NCI-H748 (cell line): ENCODE results near the gene CREB3L4.
"Not testable (repeated sequence)": the region's sequence is repeated elsewhere in the genome, so short reads cannot be mapped to it uniquely, and the experiment has no call there.

Experiments
- DNase-seq: peaks from one replicate; lab custom pipeline; 2025; ENCODE audit not compliant: unreplicated experiment; lab: John Stamatoyannopoulos, UW

CREB3L4 gene

GRCh38 chr1:153958111-153958960 lies 9.4 kb upstream of the CREB3L4 start, which contains the start of gene CRTC2:
CRTC2 (minus strand) TSS chr1:153958612; CDS start chr1:153958497, 115 bp downstream.
- DNase-seq, result peak; percentile 99

GRCh38 chr1:153958961-153959260 lies 8.8 kb upstream of the CREB3L4 start:
- DNase-seq, result no peak

- no peak for DNase-seq
Measured at GRCh38 chr1:153959454-153959853, 8.2 kb upstream of the CREB3L4 start.

- no peak for DNase-seq
Measured at GRCh38 chr1:153960206-153960605, 7.5 kb upstream of the CREB3L4 start.

- no peak for DNase-seq
Measured at GRCh38 chr1:153961421-153961820, 6.3 kb upstream of the CREB3L4 start.

GRCh38 chr1:153962088-153963029 lies 5.3 kb upstream of the CREB3L4 start:
- DNase-seq, result no peak

GRCh38 chr1:153963030-153963849 lies 4.5 kb upstream of the CREB3L4 start, which contains the start of gene SLC39A1:
SLC39A1 (minus strand) TSS chr1:153963537; CDS start chr1:153962715, 822 bp downstream.
- DNase-seq, result peak; percentile 98

- peak; percentile 67 for DNase-seq
Measured at GRCh38 chr1:153963850-153964331, 3.8 kb upstream of the CREB3L4 start.

GRCh38 chr1:153968000-153968363 lies 280 bp downstream of the CREB3L4 start:
- DNase-seq, result peak; percentile 88

GRCh38 chr1:153968408-153968807 lies 706 bp downstream of the CREB3L4 start:
- DNase-seq, result peak; percentile 54

- no peak for DNase-seq
Measured at GRCh38 chr1:153968972-153969371, 1.3 kb downstream of the CREB3L4 start.

GRCh38 chr1:153970346-153970745 lies 2.6 kb downstream of the CREB3L4 start:
- no peak for DNase-seq

- DNase-seq, result no peak
Measured at GRCh38 chr1:153973071-153973470, 5.4 kb downstream of the CREB3L4 start.

GRCh38 chr1:153973525-153973924 lies 5.8 kb downstream of the CREB3L4 start:
- no peak for DNase-seq

- DNase-seq, result no peak
Measured at GRCh38 chr1:153976819-153977249, 9.1 kb downstream of the CREB3L4 start.

- DNase-seq, result peak; percentile 87
Measured at GRCh38 chr1:153977250-153978240, 9.8 kb downstream of the CREB3L4 start, which contains the start of gene JTB. JTB (minus strand) TSS chr1:153977674; CDS start chr1:153977252, 422 bp downstream.

- no peak for DNase-seq
Measured at GRCh38 chr1:153978274-153978909, 10.7 kb downstream of the CREB3L4 start.

GRCh38 chr1:153979091-153979490 lies 11.4 kb downstream of the CREB3L4 start:
- DNase-seq, result not testable (repeated sequence)

GRCh38 chr1:153981735-153982134 lies 14.0 kb downstream of the CREB3L4 start:
- not testable (repeated sequence) for DNase-seq
